Mesenchymal stem cell (in vitro differentiated cells and primary cell): ENCODE results near the gene SULT4A1.

ENCODE experiments used
- DNase-seq: peaks from one replicate; pipeline ENCODE4 v3.0.0-alpha.2; 2013
- H2AFZ ChIP-seq: one replicate; pipeline ENCODE4 v1.6.1; 2013; ENCODE audit warnings: low read depth, mild to moderate bottlenecking, control low read depth, inconsistent platforms, low read length, moderate library complexity
- H2AK5ac ChIP-seq: 2 replicates; pipeline ENCODE4 v1.6.1; 2013; ENCODE audit warnings: low read length, moderate library complexity, mild to moderate bottlenecking, inconsistent platforms; ENCODE audit not compliant: severe bottlenecking
- H2BK120ac ChIP-seq: one replicate; pipeline ENCODE4 v1.6.1; 2013; ENCODE audit warnings: low read depth, mild to moderate bottlenecking, inconsistent platforms, low read length, moderate library complexity
- H2BK12ac ChIP-seq, 2 experiments: one replicate each; pipeline ENCODE4 v1.6.1; 2013; ENCODE audit warnings: inconsistent platforms in 2 of 2, low read length in 2 of 2, mild to moderate bottlenecking in 2 of 2, moderate library complexity in 2 of 2, control low read depth in 1 of 2
- H2BK15ac ChIP-seq: one replicate; pipeline ENCODE4 v1.6.1; 2013; ENCODE audit warnings: mild to moderate bottlenecking, low read depth, inconsistent platforms; ENCODE audit not compliant: poor library complexity, severe bottlenecking
- H2BK5ac ChIP-seq: 2 replicates; pipeline ENCODE4 v1.6.1; 2013; ENCODE audit warnings: low read depth, mild to moderate bottlenecking, low read length, control low read depth, inconsistent platforms; ENCODE audit not compliant: poor library complexity, severe bottlenecking
- H3K14ac ChIP-seq, 2 experiments: one replicate each; pipeline ENCODE4 v1.6.1; 2013; ENCODE audit warnings: inconsistent platforms in 2 of 2, low read length in 2 of 2, control low read depth in 1 of 2, mild to moderate bottlenecking in 1 of 2, moderate library complexity in 1 of 2
- H3K18ac ChIP-seq, 2 experiments: one replicate each; pipeline ENCODE4 v1.6.1; 2013; ENCODE audit warnings: inconsistent platforms in 2 of 2, low read length in 2 of 2, control low read depth in 1 of 2, low read depth in 1 of 2, mild to moderate bottlenecking in 1 of 2
- H3K23ac ChIP-seq, 2 experiments: one replicate each; pipeline ENCODE4 v1.6.1; 2013; ENCODE audit warnings: inconsistent platforms in 2 of 2, low read length in 2 of 2, mild to moderate bottlenecking in 2 of 2, moderate library complexity in 2 of 2, control low read depth in 1 of 2
- H3K27ac ChIP-seq: 2 replicates; pipeline ENCODE4 v1.5.1; 2013; ENCODE audit warnings: mild to moderate bottlenecking, moderate library complexity, low read length, control low read depth, inconsistent platforms; ENCODE audit not compliant: poor library complexity, severe bottlenecking
- H3K27me3 ChIP-seq, 2 experiments: 2 replicates each; pipeline versions ENCODE4 v1.6.1 to v1.7.0; 2013; ENCODE audit warnings: low read length in 2 of 2, mild to moderate bottlenecking in 2 of 2, moderate library complexity in 2 of 2, control low read depth in 1 of 2, inconsistent platforms in 1 of 2; ENCODE audit not compliant: control insufficient read depth in 1 of 2, insufficient read depth in 1 of 2
- H3K36me3 ChIP-seq, 2 experiments: 2 replicates each; pipeline versions ENCODE4 v1.6.1 to v1.7.0; 2013; ENCODE audit warnings: low read length in 2 of 2, control low read depth in 1 of 2, inconsistent platforms in 1 of 2, low read depth in 1 of 2, mild to moderate bottlenecking in 1 of 2; ENCODE audit not compliant: insufficient read depth in 2 of 2, control insufficient read depth in 1 of 2
- H3K4ac ChIP-seq, 2 experiments: one replicate each; pipeline ENCODE4 v1.6.1; 2013; ENCODE audit warnings: inconsistent platforms in 2 of 2, low read length in 2 of 2, mild to moderate bottlenecking in 2 of 2, moderate library complexity in 2 of 2, control low read depth in 1 of 2, low read depth in 1 of 2
- H3K4me1 ChIP-seq: 2 replicates; pipeline ENCODE4 v1.6.1; 2013; ENCODE audit warnings: low read depth, low read length, control low read depth; ENCODE audit not compliant: control insufficient read depth, insufficient read depth
- H3K4me2 ChIP-seq: 2 replicates; pipeline ENCODE4 v1.6.1; 2013; ENCODE audit warnings: low read length, mild to moderate bottlenecking, inconsistent platforms; ENCODE audit not compliant: poor library complexity, severe bottlenecking
- H3K4me3 ChIP-seq, 2 experiments: 2 replicates each; pipeline versions ENCODE4 v1.5.1 to v1.7.0; 2013; ENCODE audit warnings: low read length in 2 of 2, mild to moderate bottlenecking in 2 of 2, control low read depth in 1 of 2, low read depth in 1 of 2; ENCODE audit not compliant: insufficient read depth in 1 of 2
- H3K79me1 ChIP-seq: replicated peaks from 2 replicates; pipeline ENCODE4 v1.6.1; 2013; ENCODE audit warnings: mild to moderate bottlenecking, control low read depth, low read length, inconsistent platforms; ENCODE audit not compliant: poor library complexity, severe bottlenecking
- H3K9ac ChIP-seq: 2 replicates; pipeline ENCODE4 v1.7.0; 2013; ENCODE audit warnings: mild to moderate bottlenecking, low read length, moderate library complexity
- H3K9me3 ChIP-seq: 2 replicates; pipeline ENCODE4 v1.7.0; 2013; ENCODE audit warnings: mild to moderate bottlenecking, low read length; ENCODE audit not compliant: control insufficient read depth
- H4K8ac ChIP-seq: one replicate; pipeline ENCODE4 v1.6.1; 2013; ENCODE audit warnings: inconsistent platforms, mild to moderate bottlenecking, low read length, moderate library complexity
- H4K91ac ChIP-seq: one replicate; pipeline ENCODE4 v1.6.1; 2013; ENCODE audit warnings: mild to moderate bottlenecking, low read length, inconsistent platforms
- WGBS: methylation state at CpG from one replicate; pipeline ENCODE4 v1.1.7; 2013; ENCODE audit warnings: mixed read lengths; 5-methylcytosine and 5-hydroxymethylcytosine counted together

The SULT4A1 gene

DNA sequence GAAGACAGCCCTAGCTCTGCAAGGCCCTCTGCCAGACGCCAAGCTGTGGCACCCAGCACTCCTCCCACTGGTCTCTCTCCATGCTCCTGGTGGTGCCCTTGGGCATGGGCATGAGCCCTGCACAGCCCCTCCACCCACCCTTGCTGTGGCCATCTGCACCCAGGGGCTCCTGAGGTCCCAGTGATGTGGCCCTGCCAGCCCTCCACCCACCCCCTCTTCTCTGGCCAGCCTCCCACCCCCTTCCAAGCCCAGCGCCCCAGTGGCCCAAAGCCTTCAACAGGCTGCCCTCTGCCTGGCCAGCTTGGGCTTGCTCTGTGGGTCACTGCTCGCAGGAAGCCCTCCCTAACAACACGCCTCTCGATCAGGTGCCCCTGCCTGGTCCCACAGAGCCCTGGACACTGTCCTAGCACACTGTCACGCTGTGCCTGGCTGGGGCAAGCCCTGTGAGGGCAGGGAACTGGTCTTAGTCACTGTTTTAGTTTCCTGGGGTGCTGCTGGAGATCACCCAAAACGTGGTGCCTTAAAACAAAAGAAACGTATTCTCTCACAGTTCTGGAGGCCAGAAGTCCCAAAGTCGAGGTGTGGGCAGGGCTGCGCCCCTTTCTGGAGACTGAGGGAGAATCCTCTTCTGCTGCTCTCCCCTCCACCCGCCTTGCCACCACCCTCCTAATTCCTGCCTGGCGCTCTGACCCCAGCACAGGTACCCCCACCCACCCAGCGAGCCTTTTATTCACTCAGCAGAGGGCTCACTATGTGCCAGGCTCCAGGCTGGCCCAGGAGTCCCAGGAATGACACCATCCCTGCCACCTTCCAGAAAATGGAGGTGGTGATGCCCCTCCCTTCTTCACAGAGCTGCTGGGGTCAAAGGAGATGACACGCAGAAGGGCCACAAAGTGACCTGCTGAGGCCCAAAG lies 14.7 kb downstream of the SULT4A1 start:
- H3K4me3 ChIP-seq, result no peak overlapping the region
- H3K36me3 ChIP-seq, result no peaks in the 10 kb centered on the region
- H3K14ac ChIP-seq, result no peak overlapping the region
- no peaks in the 10 kb centered on the region for H3K79me1 ChIP-seq
- H3K23ac ChIP-seq, result no peak overlapping the region
- no peaks in the 10 kb centered on the region for H3K9me3 ChIP-seq
- H4K91ac ChIP-seq, result no peak overlapping the region
- no peak for DNase-seq
- no peak overlapping the region for H2BK12ac ChIP-seq
- no peak overlapping the region for H3K9ac ChIP-seq
- no peak overlapping the region for H4K8ac ChIP-seq
- H2BK120ac ChIP-seq, result no peak overlapping the region
- WGBS, result 80% methylated on average over 14 of the region's 14 CpGs
- no peak overlapping the region for H3K4me2 ChIP-seq
- H2AK5ac ChIP-seq, result no peak overlapping the region
- H3K18ac ChIP-seq, result no peak overlapping the region
- no peak overlapping the region for H3K27ac ChIP-seq
- H3K4ac ChIP-seq, result no peak overlapping the region
- H2BK5ac ChIP-seq, result no peak overlapping the region
- H3K27me3 ChIP-seq, result peaks cover 52 to 83% of the 10 kb centered on the region in 2 experiments
- H3K4me1 ChIP-seq, result peaks cover 3% of the 10 kb centered on the region
- H2AFZ ChIP-seq, result no peak overlapping the region
- no peak overlapping the region for H2BK15ac ChIP-seq

DNA sequence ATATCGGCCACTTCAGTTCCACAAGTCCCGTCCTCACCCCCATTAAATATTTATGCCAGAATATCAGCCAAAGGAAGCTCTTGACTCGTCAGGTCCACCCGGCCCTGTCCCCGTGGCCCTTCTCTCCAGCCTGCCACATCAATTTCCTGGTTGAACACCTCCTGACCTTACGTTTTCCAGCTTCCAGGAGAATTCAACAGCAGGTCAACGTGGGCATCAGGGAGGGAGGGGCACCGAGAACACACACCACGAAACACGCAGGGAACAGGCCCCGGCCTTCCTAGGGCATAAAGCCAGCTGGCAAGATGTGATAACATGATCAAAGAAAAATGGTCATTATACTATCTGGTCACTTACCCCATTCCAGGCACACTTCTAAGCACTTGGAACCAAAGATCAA lies 15.3 kb downstream of the SULT4A1 start:
- peaks cover 47 to 83% of the 10 kb centered on the region in 2 experiments for H3K27me3 ChIP-seq
- H3K9me3 ChIP-seq, result no peaks in the 10 kb centered on the region
- no peak overlapping the region for H2AFZ ChIP-seq
- H3K4ac ChIP-seq, result no peak overlapping the region
- 83% methylated on average over 11 of the region's 11 CpGs for WGBS
- H3K4me2 ChIP-seq, result no peak overlapping the region
- H4K8ac ChIP-seq, result no peak overlapping the region
- no peak overlapping the region for H2BK120ac ChIP-seq
- no peak overlapping the region for H2BK15ac ChIP-seq
- H2AK5ac ChIP-seq, result no peak overlapping the region
- no peak overlapping the region for H4K91ac ChIP-seq
- H2BK5ac ChIP-seq, result no peak overlapping the region
- H3K18ac ChIP-seq, result no peak overlapping the region
- H2BK12ac ChIP-seq, result no peak overlapping the region
- no peak overlapping the region for H3K14ac ChIP-seq
- DNase-seq, result no peak
- H3K4me3 ChIP-seq, result no peak overlapping the region
- H3K79me1 ChIP-seq, result no peaks in the 10 kb centered on the region
- H3K4me1 ChIP-seq, result peaks cover 3% of the 10 kb centered on the region
- no peak overlapping the region for H3K27ac ChIP-seq
- no peaks in the 10 kb centered on the region for H3K36me3 ChIP-seq
- H3K9ac ChIP-seq, result no peak overlapping the region
- H3K23ac ChIP-seq, result no peak overlapping the region

DNA sequence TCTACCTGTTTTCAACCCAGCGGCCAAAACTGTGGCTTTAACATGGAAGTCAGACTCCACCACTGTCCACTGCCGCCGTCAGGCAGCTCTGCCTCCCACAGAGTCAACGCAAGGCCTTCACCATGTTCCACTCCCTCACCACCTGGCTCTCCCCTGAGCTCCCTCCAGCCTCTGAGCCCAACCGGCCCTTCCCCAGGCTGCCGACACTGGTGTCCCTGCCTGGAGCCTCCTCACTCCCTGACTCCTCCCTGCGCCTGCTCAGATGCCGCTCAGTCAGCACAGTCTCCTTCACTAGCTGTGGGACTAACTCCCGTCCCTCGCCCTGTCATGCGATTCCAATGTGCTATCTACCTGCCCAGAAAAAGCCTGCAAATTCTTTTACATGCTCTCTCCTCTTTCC lies 16.3 kb downstream of the SULT4A1 start:
- no peak overlapping the region for H3K27ac ChIP-seq
- H2BK5ac ChIP-seq, result no peak overlapping the region
- H3K14ac ChIP-seq, result no peak overlapping the region
- H3K4me2 ChIP-seq, result no peak overlapping the region
- H4K91ac ChIP-seq, result no peak overlapping the region
- no peak for DNase-seq
- no peak overlapping the region for H2AFZ ChIP-seq
- peaks cover 38 to 73% of the 10 kb centered on the region in 2 experiments for H3K27me3 ChIP-seq
- H3K36me3 ChIP-seq, result no peaks in the 10 kb centered on the region
- no peaks in the 10 kb centered on the region for H3K79me1 ChIP-seq
- no peak overlapping the region for H3K4me3 ChIP-seq
- no peaks in the 10 kb centered on the region for H3K9me3 ChIP-seq
- H2AK5ac ChIP-seq, result no peak overlapping the region
- H2BK120ac ChIP-seq, result no peak overlapping the region
- H3K4me1 ChIP-seq, result peaks cover 3% of the 10 kb centered on the region
- H3K18ac ChIP-seq, result no peak overlapping the region
- H2BK15ac ChIP-seq, result no peak overlapping the region
- 71% methylated on average over 11 of the region's 11 CpGs for WGBS
- H3K9ac ChIP-seq, result no peak overlapping the region
- no peak overlapping the region for H4K8ac ChIP-seq
- H3K23ac ChIP-seq, result no peak overlapping the region
- H2BK12ac ChIP-seq, result no peak overlapping the region
- no peak overlapping the region for H3K4ac ChIP-seq

DNA sequence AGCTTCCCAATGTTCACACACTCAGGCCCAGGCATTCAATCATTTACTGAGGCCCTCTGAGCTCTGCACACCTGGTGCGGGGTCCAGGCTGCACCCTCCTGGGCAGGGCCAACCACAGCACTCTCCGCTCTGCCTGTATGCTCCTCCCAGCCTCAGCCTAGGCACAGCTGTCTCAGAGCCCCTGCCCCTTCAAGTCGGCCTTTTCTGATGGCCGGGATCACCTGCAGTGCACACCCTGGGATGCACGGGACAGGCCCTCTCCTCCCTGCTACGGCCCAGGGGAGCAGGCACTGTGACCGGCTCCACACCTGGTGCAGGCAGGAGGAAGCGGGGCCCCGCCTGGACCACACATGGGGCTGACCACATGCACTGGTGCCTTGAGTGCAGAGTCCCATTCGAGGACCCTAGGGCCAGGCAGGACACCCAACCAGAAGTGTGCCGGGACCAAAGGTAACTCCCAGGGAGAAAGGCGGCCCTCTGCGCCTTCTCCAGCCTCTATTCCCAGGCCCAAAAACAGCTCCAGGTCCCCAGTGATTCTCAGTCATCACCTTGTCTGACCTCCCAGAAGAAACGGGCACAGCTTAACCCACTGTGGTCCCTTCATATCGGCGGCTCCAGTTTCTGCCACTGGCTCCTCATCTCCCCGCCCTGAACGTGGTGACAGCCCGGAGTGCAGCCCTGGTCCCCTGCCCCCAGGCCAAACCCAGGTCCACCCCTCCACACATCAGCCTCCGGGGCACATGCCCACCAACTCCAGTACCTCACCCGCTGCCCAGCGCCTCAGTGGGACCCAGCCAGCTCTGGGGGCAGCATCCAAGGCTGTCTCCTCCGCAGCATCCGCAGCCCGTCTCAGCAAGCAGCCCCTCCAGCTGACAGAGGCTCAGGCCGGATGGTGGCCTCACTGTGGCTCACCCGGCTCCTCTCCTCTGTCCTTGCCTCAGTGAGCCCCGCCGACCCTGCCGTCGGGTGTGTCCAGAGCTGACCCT lies 17.5 kb downstream of the SULT4A1 start:
- no peak overlapping the region for H2AFZ ChIP-seq
- H2BK12ac ChIP-seq, result no peak overlapping the region
- H2AK5ac ChIP-seq, result no peak overlapping the region
- peak overlapping the region in 1 of 2 experiments; percentile 51 for H3K14ac ChIP-seq
- no peak overlapping the region for H3K23ac ChIP-seq
- no peak overlapping the region for H3K4ac ChIP-seq
- no peak for DNase-seq
- H2BK15ac ChIP-seq, result no peak overlapping the region
- no peaks in the 10 kb centered on the region for H3K36me3 ChIP-seq
- no peak overlapping the region for H3K4me3 ChIP-seq
- no peak overlapping the region for H3K18ac ChIP-seq
- no peak overlapping the region for H2BK5ac ChIP-seq
- 85% methylated on average over 31 of the region's 31 CpGs for WGBS
- H4K8ac ChIP-seq, result no peak overlapping the region
- H3K9me3 ChIP-seq, result no peaks in the 10 kb centered on the region
- peaks cover 3% of the 10 kb centered on the region for H3K4me1 ChIP-seq
- H3K27me3 ChIP-seq, result peaks cover 29 to 62% of the 10 kb centered on the region in 2 experiments
- H3K4me2 ChIP-seq, result no peak overlapping the region
- H3K9ac ChIP-seq, result no peak overlapping the region
- peak overlapping the region; percentile 13 for H4K91ac ChIP-seq
- no peak overlapping the region for H3K27ac ChIP-seq
- no peaks in the 10 kb centered on the region for H3K79me1 ChIP-seq
- H2BK120ac ChIP-seq, result no peak overlapping the region
